Body of pancreas (tissue), 4 donors: ENCODE measurements around the gene BBIP1. TPM values are rescaled to one million over a fixed set of nuclear protein-coding genes. Genes with fewer than 3 reads are reported as not detected.

Source experiments
- ATAC-seq: fragments of 150-250 bp; one replicate; pipeline ENCODE4 v1.9.1; 2016
- DNase-seq, 4 donors: peaks; one replicate each; pipeline ENCODE4 v3.0.0-alpha.2; 2019
- H3K27ac ChIP-seq, 4 donors: fragments of 200-600 bp; sonication (generic); 1 replicate in 3 of 4; 2 replicates in 1 of 4; pipeline versions ENCODE4 v1.5.1 to v1.6.1; 2016 to 2019; ENCODE audit warnings: mild to moderate bottlenecking in 1 of 4, mixed read lengths in 1 of 4, moderate library complexity in 1 of 4
- H3K27me3 ChIP-seq, 2 donors: fragments of 200-600 bp; sonication (generic); one replicate each; pipeline ENCODE4 v1.6.0; 2016; ENCODE audit warnings: mild to moderate bottlenecking in 1 of 2
- H3K36me3 ChIP-seq, 2 donors: fragments of 200-600 bp; sonication (generic); replicated peaks in 1 of 2; 2 replicates each; pipeline ENCODE4 v1.5.1; 2016; ENCODE audit warnings: low read depth in 2 of 2; ENCODE audit not compliant: insufficient read depth in 1 of 2
- H3K4me1 ChIP-seq: fragments of 200-600 bp; sonication (generic); one replicate; pipeline ENCODE4 v1.6.0; 2016
- H3K4me3 ChIP-seq, 2 donors: fragments of 200-600 bp; sonication (generic); 1 replicate in 1 of 2; 2 replicates in 1 of 2; pipeline ENCODE4 v1.5.1; 2016 to 2019
- H3K9me3 ChIP-seq, 3 donors: fragments of 200-600 bp; sonication (generic); 1 replicate in 2 of 3; 2 replicates in 1 of 3; pipeline ENCODE4 v1.5.1; 2016
- POLR2A ChIP-seq, 3 donors: fragments of 450-650 bp; IDR thresholded peaks; one replicate each; pipeline ENCODE4 v1.6.1; 2016; ENCODE audit warnings: antibody characterized with exemption in 3 of 3, mild to moderate bottlenecking in 2 of 3
- whole genome bisulfite sequencing, 2 donors: methylation state at CpG; one replicate each; pipeline ENCODE4 v1.1.5; 2017; 5-methylcytosine and 5-hydroxymethylcytosine counted together
- intact Hi-C: fragments of 100-400 bp; cut with DNase I; formaldehyde crosslinking; loops from one replicate; pipeline ENCODE4 v1.15.1; 2023
- total RNA-seq, 2 donors: library from RNA; depleted of rRNA; stranded (reverse); fragments of >200 nt; gene quantifications; one replicate each; pipeline ENCODE4 v1.1.0, GENCODE V29; 2016
- TF ChIP-seq, protein P1 (sequence below), 7 experiments: fragments of 450-650 bp in 4 of 7; fragments of 200-600 bp in 3 of 7; sonication (generic) in 3 of 7; IDR thresholded peaks; one replicate each; pipeline ENCODE4 v1.5.1; 2016 to 2019; ENCODE audit warnings: antibody characterized with exemption in 7 of 7

BBIP1 gene
- total RNA-seq, 2 donors from 2014 or later: 2.0 to 22.3 TPM

DNA sequence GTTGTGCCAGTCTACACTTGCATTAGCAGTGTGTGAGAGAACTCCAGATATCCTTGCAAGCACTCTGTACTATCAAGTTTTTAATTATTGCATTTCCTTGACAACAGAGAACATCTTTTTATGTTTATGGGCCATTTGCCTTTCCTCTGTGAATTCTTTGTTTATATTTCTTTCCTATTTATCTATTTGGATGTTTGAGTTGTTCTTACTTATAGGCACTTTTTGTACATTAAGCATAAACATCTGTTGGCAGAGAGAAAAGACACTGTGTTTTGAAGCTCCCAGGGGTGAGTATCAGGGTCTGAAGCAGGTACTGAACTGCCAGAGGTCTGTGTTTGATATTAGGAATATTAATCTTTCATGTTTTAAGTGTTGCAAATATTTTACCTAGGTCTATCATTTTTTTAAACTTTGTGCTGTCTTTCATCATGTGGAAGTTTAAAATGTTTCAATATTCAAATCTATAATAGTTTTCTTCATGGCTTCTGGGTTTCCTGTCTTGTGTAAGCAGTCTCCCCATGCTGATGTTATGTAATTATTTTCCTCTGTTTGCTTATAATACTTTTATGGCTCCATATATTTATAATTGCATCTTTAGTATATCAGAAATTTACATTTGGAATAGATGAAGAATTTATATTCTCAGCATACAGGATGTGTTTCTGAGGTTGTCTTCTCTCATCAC, 64.9 kb downstream of the BBIP1 start:
- DNase-seq (no peak), ATAC-seq (no peak)
- H3K27me3 ChIP-seq: no peaks in the 10 kb centered on the region
- H3K36me3 ChIP-seq: no peaks in the 10 kb centered on the region
- H3K27ac ChIP-seq: peak overlapping the region; percentile 34 to 96 (median 77)
- intact Hi-C loops: no loop called here
- TF ChIP-seq, protein P1, sequence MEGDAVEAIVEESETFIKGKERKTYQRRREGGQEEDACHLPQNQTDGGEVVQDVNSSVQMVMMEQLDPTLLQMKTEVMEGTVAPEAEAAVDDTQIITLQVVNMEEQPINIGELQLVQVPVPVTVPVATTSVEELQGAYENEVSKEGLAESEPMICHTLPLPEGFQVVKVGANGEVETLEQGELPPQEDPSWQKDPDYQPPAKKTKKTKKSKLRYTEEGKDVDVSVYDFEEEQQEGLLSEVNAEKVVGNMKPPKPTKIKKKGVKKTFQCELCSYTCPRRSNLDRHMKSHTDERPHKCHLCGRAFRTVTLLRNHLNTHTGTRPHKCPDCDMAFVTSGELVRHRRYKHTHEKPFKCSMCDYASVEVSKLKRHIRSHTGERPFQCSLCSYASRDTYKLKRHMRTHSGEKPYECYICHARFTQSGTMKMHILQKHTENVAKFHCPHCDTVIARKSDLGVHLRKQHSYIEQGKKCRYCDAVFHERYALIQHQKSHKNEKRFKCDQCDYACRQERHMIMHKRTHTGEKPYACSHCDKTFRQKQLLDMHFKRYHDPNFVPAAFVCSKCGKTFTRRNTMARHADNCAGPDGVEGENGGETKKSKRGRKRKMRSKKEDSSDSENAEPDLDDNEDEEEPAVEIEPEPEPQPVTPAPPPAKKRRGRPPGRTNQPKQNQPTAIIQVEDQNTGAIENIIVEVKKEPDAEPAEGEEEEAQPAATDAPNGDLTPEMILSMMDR (IDR thresholded peaks at IDR 0.05): no peak
- no peak for TF ChIP-seq POLR2A (IDR thresholded peaks at IDR 0.05)
- no peak overlapping the region for H3K4me3 ChIP-seq
- peaks cover 84% of the 10 kb centered on the region for H3K4me1 ChIP-seq
- no peaks in the 10 kb centered on the region for H3K9me3 ChIP-seq

DNA sequence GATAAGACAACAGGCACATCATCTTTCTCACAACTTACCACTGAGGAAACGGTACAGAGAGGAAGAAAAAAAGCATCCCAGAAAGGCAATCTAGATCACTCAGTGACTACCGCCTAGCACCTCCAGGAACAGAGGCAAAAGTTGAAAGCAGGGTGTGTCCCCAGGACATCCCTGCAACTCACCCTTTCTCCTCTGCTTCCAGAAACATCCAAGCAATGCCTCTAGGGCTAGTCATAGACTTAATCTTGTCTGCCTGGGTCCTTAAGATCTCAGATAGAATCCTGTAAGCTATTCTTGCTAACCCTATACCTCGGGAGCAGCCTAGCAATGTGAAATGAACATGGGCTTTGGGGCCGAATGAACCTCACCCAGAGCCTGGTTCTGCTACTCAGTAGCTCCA, 66.0 kb downstream of the BBIP1 start:
- H3K36me3 ChIP-seq: no peaks in the 10 kb centered on the region
- intact Hi-C loops: no loop called here
- no peaks in the 10 kb centered on the region for H3K9me3 ChIP-seq
- TF ChIP-seq, protein P1 (IDR thresholded peaks at IDR 0.05): no peak
- TF ChIP-seq POLR2A (IDR thresholded peaks at IDR 0.05): no peak
- no peak overlapping the region for H3K4me3 ChIP-seq
- H3K27me3 ChIP-seq: no peaks in the 10 kb centered on the region
- peak overlapping the region; percentile 70 to 96 (median 80) for H3K27ac ChIP-seq
- 61 to 73% methylated on average over 4 of the region's 4 CpGs for WGBS, 2 donors
- peaks cover 84% of the 10 kb centered on the region for H3K4me1 ChIP-seq
- no peak for DNase-seq
- no peak for ATAC-seq

DNA sequence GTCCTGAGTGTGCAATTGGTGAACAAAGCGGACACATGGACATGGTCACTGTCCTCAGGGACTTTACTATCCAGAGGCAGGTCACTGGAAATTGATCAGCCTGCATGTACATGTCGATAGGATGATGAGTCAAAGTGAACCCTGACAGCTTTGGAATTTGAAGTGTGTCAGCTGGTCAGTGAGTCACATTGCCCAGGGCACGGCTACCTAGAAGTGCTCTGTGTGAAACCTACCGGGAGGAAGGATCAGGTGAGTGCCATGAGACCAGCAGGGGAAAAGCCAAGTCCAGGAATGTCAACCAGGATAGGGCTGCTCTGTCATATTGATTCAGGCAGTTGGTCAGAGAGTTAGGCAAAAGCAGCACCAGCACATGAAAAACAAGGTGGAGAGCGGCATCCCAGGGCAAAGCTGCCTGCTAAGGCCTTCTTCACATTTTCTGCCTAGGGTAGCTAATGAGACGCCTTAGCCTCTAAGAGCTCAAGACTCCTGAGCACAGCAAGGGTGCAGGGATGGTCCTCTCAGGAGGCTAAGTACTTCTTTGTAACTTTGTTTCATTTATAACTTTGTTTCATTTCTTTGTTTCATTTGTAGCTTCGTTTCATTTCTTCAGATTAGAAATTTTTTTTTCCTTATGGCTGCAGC, 66.6 kb downstream of the BBIP1 start:
- DNase-seq: peak; percentile 77 to 90 (median 88)
- Histone ChIP-seq H3K27ac (peak overlapping the region; percentile 70 to 96 (median 80)), H3K4me1 (peaks cover 84% of the 10 kb centered on the region)

DNA sequence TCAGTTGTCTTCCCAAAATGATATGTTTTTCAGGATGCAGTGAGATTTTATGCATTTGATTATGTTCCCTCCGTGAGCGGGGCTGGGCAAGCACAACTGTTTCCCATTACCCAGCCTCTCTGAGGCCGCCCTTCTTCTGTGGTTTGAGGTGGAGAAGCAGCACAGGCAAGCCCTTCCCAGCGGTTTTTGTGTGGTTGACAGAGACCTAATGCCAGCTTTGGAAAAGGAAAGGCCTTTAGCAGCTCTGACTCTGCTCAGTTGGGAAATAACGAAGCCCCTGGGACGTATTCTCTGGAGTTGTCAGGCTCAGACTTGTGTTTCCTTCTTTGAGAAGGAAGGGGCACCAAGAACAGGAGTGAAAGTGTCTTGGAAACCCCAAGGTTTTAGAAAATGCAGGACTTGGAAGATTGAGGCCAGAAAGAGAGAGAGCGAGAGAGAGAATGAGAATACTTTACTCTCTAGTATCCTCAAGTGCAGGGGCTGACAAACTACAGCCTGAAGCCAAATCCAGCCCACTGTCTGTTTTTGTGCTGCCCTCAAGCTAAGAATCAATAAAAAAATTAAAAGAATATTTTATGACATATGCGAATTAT, 67.9 kb downstream of the BBIP1 start:
- H3K4me3 ChIP-seq: no peak overlapping the region
- no peak for DNase-seq
- no peaks in the 10 kb centered on the region for H3K9me3 ChIP-seq
- ATAC-seq: no peak
- H3K27me3 ChIP-seq: no peaks in the 10 kb centered on the region
- 75 to 89% methylated on average over 8 of the region's 8 CpGs for WGBS, 2 donors
- H3K36me3 ChIP-seq: no peaks in the 10 kb centered on the region
- peak overlapping the region; percentile 5 to 96 (median 31) for H3K27ac ChIP-seq
- TF ChIP-seq POLR2A (IDR thresholded peaks at IDR 0.05): no peak
- TF ChIP-seq, protein P1 (IDR thresholded peaks at IDR 0.05): no peak
- intact Hi-C loops: no loop called here
- H3K4me1 ChIP-seq: peaks cover 93% of the 10 kb centered on the region

More for the DNA sequence above, 66.6 kb downstream of the BBIP1 start:
- Histone ChIP-seq H3K4me3 (no peak overlapping the region), H3K36me3 (no peaks in the 10 kb centered on the region), H3K9me3 (no peaks in the 10 kb centered on the region), H3K27me3 (no peaks in the 10 kb centered on the region)
- intact Hi-C loops: no loop called here
- TF ChIP-seq, protein P1 (IDR thresholded peaks at IDR 0.05): peak in 1 of 7 experiments; percentile 19
- peak in 2 of 3 donors; percentile 36 to 39 for TF ChIP-seq POLR2A (IDR thresholded peaks at IDR 0.05)
- WGBS, 2 donors: 28 to 39% methylated on average over 7 of the region's 7 CpGs
- ATAC-seq: peak; percentile 95
